Breast epithelium (tissue), 3 donors: ENCODE data around the gene CDC26.
"Not testable (repeated sequence)": the region's sequence is repeated elsewhere in the genome, so short reads cannot be mapped to it uniquely, and the experiment has no call there.

Experiments
- POLR2A ChIP-seq: fragments of 450-650 bp; IDR thresholded peaks from one replicate; pipeline ENCODE4 v1.6.1; 2016; ENCODE audit warnings: antibody characterized with exemption, mild to moderate bottlenecking, moderate library complexity
- TF ChIP-seq, protein P1 (sequence below), 3 donors: fragments of 450-650 bp; IDR thresholded peaks; one replicate each; pipeline ENCODE4 v1.5.1; 2016 to 2017; ENCODE audit warnings: antibody characterized with exemption in 3 of 3, mild to moderate bottlenecking in 3 of 3, moderate library complexity in 3 of 3

- TF ChIP-seq, protein P1, sequence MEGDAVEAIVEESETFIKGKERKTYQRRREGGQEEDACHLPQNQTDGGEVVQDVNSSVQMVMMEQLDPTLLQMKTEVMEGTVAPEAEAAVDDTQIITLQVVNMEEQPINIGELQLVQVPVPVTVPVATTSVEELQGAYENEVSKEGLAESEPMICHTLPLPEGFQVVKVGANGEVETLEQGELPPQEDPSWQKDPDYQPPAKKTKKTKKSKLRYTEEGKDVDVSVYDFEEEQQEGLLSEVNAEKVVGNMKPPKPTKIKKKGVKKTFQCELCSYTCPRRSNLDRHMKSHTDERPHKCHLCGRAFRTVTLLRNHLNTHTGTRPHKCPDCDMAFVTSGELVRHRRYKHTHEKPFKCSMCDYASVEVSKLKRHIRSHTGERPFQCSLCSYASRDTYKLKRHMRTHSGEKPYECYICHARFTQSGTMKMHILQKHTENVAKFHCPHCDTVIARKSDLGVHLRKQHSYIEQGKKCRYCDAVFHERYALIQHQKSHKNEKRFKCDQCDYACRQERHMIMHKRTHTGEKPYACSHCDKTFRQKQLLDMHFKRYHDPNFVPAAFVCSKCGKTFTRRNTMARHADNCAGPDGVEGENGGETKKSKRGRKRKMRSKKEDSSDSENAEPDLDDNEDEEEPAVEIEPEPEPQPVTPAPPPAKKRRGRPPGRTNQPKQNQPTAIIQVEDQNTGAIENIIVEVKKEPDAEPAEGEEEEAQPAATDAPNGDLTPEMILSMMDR (IDR thresholded peaks at IDR 0.05) = not testable (repeated sequence)
- not testable (repeated sequence) for TF ChIP-seq POLR2A
These were observed 20.9 kb upstream of the CDC26 start for GRCh38 chr9:113296247-113296646.
